ENCODE measurements around the gene DNAJC16.
"Not testable (repeated sequence)": the region's sequence is repeated elsewhere in the genome, so short reads cannot be mapped to it uniquely, and the experiment has no call there.

DNAJC16 gene

DNA sequence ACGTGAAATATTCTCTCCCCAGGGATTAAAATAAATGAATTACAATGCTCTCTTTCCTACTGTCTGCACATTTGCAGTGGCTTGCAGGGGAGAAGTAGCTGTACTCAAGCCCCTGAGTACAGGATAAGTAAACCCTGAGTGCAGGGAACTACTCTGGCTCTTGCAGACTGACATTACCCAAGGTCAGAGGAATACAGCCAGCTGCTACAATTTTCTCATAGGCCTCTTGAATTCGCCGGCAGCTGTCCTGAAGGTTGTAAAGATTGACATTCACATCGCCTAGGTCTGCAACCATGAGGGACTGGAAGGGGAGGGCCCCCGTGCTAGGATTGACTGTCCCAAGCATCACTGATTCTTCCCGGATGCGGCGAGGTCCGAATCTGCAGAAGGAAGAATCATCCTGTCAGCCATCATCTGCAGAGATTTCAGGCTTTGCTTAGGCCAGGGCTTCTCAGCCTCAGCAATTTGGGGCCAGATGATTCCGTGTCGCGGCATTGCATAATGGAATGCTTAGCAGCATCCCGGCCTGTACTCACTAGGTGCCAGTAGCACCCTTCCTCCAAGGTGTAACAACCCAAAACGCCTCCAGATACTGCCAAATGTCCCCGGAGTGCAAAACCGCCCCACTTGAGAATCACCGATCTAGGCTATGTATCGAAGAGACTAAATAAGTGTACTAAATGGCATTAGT, 56.5 kb downstream of the DNAJC16 start:
- DNase-seq (ENCODE audit: low read depth in 2 of 2), result no peak

DNA sequence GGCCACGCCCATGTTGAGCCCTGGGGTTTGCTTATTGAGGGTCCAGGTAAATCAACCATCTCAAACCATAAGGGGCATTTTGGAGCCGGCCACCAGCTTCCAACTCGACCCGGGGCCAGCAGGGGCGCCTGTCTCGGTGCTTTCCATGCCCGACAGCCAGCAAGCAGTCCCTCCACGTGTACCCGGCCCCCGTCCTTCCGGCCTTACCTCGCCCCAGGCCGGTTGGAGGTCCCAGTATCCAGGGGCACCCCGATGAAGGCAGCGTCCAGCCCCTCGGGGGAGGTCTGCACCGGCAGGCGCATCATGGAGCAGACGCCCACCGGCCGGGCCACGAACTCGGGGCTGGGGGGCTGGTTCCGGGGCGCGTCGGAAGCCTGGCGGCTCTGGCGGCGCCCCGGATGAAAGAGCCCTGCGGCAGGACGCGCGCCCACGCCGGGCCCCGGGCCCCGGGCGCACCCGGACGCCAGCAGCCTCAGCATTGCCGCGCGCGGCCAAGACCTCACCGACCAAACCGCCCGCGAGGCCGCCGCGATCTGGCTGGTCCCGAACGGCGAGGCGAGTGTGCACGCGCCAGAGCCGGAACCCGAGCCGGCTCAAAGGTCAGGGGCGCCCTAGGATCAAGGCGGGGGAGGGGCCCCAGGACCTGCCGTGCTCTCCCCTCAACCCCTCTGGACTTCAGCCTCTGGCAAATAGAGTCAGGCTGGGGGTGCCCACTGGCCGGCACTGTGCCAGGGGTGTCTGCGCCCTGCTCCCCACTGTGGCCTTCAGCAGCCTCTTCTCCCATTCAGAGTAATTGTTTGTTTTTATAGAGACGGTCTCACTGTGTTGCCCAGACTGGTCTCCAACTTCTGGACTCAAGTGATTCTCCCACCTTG, 58.1 kb downstream of the DNAJC16 start, which contains the start of gene AGMAT:
Gene AGMAT, minus strand, starts transcription at position 563 of the 875 bp plus-strand sequence. Its CDS starts 84 bp downstream, at position 479.
- DNase-seq (ENCODE audit: low read depth in 2 of 2), result peak; percentile 28 to 38

DNA sequence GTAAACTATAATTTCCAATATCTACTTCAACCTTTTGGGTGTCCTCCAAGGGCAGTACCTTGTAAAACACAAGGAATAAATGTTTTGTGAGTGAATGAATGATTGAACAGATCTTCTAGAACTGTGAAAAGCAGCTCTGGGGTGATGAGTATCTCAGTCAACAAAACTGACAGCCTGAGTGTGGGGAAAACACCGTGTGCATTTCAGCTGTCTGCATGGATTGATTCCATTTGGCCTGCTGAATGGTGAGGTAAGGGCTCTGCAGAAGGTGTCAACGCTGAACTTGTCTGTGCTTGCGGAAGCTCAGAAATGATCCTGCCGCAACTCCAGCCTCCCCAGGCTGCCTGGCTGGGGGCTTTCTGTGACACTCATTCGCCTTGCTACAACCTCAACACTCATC, 65.6 kb downstream of the DNAJC16 start:
- DNase-seq (ENCODE audit: low read depth in 2 of 2), result no peak

DNA sequence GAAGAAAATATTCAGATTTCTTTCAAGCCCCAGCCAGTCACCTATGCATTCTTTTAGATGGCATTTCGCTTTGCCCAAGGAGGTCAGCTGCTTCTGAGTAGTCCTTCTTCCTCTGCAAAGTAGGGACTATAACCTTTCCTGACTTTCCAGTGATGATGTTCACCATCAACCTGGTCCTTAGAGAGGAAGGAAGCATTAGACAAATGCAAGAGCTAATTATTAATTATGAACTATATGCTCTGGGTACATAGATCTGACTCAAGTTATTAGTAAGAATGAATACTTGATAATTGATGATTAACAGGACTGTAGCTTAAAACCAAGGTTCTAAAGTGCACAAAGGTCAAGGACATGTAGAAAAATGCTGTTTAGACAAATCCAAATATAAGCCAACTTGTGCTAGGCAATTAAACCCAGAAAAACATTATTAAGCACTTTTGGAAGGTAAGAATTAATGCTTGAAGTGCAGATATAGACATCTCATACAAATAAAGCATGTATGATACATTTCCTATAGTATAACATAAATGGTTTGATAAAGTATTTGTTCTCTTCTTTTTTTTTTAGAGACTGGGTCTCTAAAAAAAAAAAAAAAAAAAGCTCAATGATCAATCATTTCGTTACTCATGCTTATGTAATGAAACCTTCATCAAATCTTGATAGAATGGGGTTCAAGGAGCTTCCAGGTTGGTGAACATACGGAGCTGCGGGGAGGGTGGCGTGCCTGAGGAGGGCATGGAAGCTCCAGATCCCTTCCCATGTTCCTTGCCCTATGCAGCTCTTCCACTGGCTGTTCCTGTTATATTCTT, 69.4 kb downstream of the DNAJC16 start:
- no peak for DNase-seq (ENCODE audit: low read depth in 2 of 2)

DNA sequence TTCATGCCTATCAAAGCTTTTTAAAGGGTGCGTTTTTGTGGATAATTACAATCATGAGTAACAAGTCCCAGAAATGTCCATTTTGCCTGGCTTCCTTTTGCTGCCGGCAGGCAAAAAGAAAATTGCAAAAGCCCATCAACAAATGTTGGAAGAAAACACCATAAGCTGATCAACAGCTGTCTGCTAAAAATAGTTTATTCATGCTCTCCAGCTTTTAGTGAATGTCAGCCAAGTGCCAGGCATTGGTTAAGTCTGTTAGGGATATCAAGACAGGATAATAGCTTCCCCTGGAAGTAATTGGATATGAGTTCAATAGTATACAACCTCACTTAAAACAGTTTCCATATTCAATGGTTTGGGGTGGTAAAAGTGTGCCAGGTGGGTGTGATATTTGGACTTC, 71.8 kb downstream of the DNAJC16 start:
- DNase-seq (ENCODE audit: low read depth in 2 of 2), result no peak

DNA sequence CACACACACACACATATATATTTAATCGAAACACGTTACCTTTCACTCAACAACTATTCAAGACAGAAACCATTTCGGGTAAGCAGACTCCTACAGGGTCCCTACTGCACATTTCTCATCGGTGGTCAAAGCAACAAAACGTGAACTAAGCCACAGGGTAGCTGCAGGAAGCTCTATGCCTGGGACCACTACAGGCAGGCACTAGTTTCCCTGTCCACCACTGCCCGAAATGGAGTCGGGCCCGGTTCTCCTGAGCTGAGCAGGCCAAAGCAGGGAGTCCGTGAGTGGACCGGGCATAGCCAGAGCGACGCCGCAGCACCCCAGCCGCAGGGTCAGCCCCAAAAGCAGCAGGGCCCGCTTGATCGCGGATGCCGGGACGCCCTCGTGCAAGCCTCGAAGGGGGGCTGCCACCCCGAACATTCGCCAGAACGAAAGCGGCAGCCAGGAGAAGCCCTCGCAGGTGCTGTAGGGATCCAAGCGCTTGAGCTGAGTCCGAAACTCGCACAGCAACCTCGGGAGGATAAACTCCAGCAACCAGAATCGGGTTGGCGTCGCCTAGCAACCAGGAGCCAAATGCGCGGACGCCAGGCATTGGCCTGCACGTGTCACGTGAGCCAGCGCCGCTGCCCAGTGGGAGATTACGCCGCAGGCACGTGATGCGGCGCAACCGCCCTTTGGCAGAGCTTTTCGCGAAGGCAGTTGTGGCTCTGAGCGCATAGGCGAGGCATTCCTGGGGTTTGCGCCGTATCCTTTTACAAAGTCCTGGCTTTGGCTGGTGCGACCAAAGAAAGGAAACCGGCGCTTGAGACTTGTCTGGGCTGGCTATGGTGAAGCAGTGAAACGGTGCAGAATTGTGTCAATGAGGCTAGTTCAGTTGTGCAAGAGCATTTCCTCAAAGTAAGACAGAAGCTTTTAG, 76.7 kb downstream of the DNAJC16 start:
- peak; percentile 76 to 83 for DNase-seq (ENCODE audit: low read depth in 2 of 2)

DNA sequence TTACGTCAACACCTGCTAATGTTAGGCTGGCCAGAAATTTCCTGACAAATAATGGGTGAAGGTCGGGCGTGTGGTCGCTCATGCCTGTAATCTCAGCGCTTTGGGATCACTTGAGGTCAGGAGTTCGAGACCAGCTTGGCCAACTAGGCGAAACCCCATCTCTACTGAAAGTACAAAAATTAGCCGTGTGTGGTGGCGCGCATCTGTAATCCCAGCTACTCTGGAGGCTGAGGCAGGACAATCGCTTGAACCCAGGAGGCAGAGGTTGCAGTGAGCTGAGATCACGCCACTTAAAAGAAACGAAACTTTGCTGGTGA, 77.3 kb downstream of the DNAJC16 start:
- not testable (repeated sequence) for DNase-seq (ENCODE audit: low read depth in 2 of 2)

DNA sequence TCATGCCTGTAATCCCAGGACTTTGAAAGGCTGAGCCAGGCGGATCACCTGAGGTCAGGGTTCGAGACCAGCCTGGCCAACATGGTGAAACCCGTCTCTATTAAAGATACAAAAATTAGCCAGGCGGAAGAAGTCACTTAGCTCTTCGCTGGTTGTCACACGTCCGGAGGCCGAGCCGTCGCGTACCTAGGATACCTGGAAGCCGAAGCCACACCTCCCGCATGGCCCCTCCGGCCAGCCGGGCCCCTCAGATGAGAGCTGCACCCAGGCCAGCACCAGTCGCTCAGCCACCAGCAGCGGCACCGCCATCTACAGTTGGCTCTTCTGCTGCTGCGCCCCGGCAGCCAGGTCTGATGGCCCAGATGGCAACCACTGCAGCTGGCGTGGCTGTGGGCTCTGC, 77.8 kb downstream of the DNAJC16 start:
- not testable (repeated sequence) for DNase-seq (ENCODE audit: low read depth in 2 of 2)

DNA sequence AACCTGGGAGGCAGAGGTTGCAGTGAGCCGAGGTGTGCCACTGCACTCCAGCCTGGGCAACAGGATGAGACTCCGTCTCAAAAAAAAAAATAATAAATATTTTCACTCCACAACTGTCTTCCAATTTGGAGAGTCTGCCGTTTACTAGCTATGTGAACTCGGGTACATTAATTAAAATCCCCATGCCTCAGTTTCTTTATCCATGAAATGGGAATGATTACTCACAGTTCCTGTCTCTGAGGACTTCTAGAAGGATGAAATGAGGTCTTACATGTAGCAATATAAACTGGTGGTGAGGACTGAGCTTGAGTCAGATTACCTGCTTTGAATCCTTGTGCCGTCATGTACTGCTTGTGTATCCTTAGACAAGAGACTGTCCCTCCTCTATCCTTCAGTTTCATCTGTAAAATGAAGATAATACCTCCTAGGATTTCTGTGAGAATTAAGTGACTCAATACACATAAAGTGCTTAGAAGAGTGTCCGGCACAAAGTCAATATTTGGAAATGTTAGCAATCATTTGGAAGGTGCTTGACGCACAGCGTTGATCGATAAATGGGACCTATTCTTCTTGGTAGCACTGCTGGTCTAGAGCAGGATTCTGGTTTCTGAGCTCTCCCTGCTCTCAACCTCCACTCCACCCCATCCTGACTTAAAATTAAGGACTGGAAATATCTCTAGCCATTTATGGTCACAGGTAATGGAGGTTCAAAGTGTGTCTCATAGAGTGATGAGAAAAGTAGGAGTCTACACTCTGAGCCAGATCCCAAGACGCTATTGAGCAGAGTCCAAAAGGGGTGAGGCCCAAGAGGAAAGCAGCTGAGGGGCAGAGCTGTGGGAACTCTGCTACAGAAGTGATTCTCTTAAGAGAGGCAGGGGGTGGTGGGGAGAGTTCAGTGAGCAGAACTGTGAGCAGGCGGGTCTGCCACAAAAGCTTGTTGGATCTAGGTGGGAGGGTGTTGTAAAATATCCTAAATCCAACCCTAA, 79.0 kb downstream of the DNAJC16 start:
- no peak for DNase-seq (ENCODE audit: low read depth in 2 of 2)

DNA sequence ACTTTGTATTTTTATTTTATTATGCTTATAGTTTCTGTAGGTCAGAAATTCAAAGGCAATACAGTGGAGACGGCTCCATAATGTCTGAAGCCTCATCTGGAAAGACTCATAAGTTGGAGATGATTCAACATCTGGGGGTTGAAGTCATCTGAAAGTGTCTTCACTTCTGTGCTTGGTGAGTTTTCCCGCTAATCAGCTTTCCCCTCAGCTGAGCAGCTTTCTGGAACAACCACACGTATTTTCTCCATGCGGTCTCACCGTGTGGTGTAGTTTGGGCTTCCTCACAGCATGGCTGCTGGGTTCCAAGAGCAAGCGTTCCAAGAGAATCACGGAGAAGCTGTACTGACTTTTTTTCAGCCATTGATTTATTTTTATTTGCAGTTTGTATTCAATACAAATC, 83.0 kb downstream of the DNAJC16 start:
- DNase-seq (ENCODE audit: low read depth in 2 of 2), result no peak

DNA sequence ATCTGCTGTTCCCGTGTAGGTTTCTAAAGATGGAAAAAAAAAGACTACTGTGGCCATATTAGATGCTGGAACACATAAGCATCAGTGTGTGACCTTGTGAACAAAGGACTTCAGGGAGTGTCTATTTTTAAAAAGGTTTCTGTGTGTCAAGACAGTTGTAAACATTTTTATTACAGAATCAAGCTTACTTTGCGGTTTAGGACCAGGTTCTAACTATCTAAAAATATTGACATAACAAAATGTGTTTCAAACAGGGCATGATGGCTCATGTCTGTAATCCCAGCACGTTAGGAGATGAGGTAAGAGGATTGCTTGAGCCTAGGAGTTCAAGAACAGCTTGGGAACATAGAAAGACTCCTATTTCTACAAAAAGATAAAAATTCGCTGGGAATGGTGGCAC, 83.5 kb downstream of the DNAJC16 start:
- DNase-seq (ENCODE audit: low read depth in 2 of 2), result no peak

DNA sequence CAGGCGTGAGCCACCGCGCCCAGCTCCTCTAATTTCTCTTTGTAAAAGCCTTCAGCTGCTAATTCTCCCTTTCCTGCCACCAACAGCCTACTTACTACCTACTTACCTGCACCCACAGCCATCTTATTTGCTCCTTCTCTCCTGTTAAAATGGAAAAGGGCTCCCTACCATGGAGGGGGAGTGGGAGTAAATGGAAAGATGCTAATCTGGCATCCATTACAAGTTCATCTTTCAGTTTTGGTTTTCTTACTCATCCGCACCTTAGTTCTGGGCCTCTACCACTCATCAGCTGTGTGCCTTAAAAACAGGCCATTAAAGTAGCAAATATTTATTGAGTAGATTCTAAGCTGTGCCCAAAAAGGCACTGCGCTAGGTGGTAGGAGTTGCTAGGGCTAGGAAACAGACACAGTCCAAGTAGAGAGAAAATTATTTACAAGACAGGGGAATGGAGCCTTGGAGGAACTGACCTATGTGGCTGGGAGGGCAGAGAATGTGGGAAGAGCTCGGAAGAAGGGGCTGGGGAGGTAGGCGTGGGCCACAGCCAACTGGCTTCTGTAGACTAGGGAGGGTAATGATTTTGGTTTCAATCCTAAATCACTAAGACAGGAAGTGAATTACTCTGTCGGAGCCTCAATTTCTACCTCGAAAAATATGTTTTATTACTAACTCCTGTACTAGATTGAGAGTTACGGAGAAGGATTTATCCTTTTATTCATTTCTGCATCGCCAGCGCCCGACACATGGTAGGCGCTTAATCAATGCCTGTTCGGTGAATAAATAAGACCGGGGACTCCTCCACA, 89.9 kb downstream of the DNAJC16 start:
- DNase-seq (ENCODE audit: low read depth in 2 of 2), result no peak

DNA sequence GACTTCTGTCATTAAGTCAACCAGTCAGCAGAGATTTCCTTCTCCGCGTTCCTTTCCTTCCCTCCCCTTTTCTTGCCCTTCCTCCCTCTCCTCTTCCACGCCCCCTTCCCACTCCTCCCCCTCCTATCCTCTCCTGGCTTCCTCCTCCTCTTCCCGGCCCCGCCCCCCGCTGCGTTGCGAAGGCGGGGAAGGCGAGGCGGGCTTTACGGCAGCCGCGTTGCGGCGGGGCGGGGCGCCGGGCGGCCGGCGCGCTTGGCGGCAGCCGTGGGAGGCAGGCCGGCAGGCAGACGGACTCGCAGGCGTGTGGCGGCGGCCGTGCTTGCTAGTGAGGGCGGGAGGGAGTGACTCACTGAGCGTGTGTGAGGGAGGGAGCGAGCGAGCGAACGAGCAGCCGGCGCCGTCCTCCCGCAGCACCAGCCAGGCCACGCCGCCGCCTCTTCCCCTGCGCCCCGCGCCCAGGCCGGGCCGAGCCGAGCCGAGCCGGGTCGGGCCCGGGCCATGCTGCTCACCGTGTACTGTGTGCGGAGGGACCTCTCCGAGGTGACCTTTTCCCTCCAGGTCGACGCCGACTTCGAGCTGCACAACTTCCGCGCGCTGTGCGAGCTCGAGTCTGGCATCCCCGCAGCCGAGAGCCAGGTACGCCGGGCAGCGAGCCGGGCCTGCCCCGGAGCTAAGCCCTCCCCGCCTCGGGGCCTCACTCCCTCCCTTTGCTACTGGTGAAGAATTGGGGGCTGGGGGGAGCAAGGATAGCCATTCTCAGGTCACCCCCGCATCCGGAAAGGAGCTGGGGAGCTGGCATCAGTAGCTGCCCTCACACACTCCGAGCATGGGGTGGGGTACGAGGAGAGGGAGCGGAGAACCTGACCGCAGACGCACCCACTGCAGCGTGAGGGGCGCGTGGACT, 90.8 kb downstream of the DNAJC16 start, which contains the start of gene DDI2:
Gene DDI2, plus strand, starts transcription at position 286 of the 904 bp plus-strand sequence. Its CDS starts 213 bp downstream, at position 499.
- peak; percentile 87 to 92 for DNase-seq (ENCODE audit: low read depth in 2 of 2)

DNA sequence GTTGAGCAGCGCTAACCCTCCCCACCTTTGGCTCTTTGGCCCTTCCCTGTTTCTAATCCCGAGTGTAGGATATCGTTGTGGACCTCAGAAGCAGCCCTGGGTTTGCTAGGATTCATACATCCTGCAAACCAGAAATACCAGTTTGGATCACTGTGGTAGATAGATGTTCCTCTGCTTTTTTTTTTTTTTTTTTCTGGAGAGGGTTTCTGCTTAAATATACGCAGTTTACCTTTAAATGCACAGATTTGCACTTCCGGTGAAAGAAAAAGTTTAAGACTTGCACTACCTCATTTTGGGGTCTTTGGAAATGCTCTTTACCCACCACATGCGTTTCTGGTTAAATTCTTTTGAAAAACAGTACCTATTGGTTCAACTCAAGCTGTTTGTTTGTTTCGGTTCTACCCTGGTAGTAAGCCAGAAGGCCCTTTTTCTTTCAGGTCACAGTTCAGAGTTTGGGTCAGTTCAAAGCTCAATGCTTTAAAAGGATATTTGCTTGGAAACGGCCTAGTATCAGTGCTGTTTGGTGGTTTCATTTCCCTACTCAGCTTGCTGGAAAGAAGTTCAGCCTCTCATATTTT, 91.5 kb downstream of the DNAJC16 start:
- DNase-seq (ENCODE audit: low read depth in 2 of 2), result no peak

DNA sequence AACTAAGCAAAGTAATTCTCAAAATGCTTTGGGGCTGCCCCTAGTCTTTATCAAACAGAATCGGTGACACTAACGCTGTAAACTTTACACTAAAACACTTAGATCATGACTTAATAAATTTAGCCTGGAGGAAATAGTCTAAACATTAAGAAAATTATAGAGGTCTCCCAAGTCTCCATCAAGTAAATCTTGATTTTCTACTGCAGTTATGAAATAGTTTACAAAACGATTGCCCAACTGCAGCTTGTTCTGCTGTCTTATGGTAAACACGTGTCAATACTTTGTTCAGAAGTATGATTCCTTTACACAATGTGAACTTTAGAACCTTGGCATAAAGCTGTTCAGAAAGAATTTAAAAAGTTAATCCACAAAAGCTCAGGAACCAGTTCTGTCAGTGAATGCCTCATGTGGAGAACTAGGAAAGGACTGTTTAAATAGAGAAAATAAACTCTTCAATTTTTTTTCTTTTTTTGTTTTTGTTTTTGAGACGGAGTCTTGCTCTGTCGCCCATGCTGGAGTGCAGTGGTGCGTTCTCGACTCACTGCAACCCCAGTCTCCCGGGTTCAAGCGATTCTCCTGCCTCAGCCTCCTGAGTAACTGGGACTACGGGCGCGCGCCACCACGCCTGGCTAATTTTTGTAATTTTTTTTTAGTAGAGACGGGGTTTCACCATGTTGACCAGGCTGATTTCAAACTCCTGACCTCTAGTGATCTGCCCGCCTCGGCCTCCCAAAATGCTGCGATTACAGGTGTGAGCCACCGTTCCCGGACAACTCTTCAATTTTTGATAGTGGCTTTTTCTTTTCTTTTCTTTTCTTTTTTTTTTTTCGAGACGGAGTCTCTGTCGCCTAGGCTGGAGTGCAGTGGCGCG, 92.2 kb downstream of the DNAJC16 start:
- DNase-seq (ENCODE audit: low read depth in 2 of 2), result no peak

DNA sequence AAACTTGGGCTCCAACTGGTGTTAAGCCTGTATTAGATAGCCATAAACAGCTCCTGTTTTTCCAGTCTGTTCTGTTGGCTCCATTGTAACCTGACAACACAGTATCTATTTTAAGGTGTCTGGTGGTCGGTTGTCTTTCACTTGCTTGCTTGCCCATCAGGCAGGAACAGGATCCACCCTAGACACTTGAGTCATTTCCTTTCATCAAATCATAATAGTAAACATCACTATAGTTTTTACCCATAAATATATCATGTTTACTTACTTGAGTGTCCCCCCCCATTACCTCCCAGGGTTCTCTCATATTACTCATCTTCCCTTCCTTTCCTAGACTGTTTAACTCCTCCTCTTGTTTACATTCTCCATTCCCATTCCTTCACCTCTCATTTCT, 93.5 kb downstream of the DNAJC16 start:
- no peak for DNase-seq (ENCODE audit: low read depth in 2 of 2)
